ENCODE results near the gene GREB1. TPM values are rescaled to one million over a fixed set of nuclear protein-coding genes. Genes with fewer than 3 reads are reported as not detected.

The GREB1 gene
- total RNA-seq, 1 donor from 2014 or later = 9.0 TPM

DNA sequence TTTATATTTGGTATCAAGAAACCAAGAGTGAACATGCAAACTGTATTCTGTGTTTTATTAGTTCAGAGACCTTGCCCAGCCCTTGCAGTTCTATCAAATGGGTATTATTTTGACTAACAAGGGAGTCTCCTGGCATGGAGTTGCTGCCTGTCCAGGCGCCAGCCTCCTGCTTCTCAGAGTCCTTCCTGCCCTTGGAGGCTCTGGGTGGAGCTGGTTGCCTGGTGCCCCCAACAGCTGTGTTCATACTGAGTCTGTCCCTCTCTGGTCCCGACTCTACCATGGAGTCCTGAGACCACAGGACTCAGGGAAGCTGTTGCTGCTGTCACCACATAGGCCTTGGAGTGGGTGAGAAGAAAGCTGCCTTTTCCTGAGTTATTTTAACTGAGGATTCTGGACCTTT, 26.3 kb upstream of the GREB1 start:
- intact Hi-C loops (cut with DNase I) = no loop called here
- no peak for ATAC-seq (ENCODE audit: poor library complexity)
- no peak for DNase-seq

DNA sequence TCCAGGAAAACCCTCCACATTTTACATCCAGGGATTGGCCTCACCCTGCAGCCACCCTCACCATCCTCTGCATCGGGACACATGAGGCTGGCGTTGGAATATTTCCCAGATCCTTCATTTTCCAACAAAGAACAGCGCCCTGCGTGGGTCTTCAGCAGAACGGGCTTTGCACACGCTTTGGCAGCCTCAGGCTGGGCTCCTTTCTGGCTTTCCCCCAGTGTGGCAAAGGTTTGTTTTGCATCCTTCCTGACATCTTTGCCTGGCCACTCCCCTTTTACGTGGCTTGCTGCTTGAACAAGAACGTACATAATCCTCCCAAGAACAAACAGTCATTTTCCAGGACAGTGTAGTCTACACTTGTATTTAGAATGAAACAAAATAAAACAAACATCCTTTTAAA, 25.6 kb upstream of the GREB1 start:
- no peak for ATAC-seq (ENCODE audit: poor library complexity)
- DNase-seq = no peak
- intact Hi-C loops (cut with DNase I) = no loop called here

DNA sequence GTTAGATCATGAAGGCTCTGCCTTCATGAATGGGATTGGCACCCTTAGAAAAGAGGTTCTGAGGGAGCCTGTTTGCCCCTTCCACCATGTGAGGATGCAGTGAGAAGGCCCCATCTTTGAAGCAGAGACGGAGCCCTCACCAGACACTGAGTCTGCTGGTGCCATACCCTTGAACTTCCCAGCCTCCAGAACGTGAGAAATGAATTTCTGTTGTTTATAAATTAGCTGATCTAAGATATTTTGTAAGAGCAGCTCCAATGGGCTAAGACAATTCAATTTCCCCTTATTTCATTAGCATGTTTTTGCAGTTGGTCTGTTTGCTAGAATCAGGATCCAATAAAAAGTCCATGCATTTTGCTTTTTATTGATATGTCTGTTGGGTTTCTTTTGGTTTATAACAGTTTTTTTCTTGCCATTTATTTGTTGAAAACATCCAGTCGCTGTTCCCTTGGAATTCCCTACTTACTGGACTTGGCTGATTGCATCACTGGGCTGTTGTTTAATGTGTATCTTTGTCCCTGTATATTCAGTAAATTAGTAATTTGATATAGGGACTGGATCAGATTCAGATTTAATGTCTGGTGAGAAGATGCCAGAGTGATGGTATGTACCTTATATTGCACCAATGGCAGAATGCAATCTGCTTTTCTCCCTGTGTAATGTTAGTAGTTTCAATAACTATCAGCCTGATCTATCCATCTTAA, 24.0 kb upstream of the GREB1 start:
- intact Hi-C loops (cut with DNase I) = no loop called here
- ATAC-seq (ENCODE audit: poor library complexity) = no peak
- DNase-seq = no peak

DNA sequence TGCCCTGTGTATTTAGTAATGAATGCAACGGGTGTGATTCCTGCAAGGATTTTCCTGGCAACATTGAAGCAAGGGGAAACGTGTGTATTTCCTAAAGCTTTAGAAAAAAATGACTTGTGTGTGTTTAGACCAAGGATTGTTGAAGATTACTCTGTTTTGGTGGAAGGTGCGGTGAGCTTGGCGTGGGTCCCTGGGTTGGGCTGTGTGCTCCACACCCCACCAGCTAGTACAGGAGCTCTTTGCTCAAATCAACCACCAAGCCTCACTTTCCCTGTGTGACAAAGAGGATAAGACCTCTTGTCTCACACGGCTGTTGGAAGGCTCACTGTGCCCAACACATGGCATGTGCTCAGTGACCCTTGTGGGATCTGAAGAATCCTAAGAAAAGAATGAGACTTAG, 21.4 kb upstream of the GREB1 start:
- no peak for DNase-seq
- ATAC-seq (ENCODE audit: poor library complexity) = no peak
- intact Hi-C loops (cut with DNase I) = no loop called here

DNA sequence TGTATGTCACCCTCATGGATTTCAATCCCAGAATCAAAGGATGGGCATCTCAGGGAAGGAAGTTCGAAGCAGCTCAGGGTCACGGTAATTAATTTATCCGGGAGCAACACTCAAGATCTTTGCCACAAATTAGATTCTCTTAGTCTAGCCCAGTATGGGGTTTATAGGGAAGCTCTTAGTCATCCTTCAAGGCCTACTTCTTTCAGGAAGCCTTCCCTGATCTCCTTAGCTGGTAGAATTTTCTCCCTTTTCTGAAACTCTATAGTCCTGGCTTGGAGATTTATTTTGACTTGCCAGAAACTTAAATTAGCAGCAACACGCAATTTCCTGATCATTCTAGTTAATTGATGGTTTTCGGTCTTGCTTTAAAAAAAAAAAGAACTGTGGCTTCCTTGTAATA, 20.5 kb upstream of the GREB1 start:
- DNase-seq (no peak), ATAC-seq (ENCODE audit: poor library complexity) (no peak)
- intact Hi-C loops (cut with DNase I) = no loop called here

DNA sequence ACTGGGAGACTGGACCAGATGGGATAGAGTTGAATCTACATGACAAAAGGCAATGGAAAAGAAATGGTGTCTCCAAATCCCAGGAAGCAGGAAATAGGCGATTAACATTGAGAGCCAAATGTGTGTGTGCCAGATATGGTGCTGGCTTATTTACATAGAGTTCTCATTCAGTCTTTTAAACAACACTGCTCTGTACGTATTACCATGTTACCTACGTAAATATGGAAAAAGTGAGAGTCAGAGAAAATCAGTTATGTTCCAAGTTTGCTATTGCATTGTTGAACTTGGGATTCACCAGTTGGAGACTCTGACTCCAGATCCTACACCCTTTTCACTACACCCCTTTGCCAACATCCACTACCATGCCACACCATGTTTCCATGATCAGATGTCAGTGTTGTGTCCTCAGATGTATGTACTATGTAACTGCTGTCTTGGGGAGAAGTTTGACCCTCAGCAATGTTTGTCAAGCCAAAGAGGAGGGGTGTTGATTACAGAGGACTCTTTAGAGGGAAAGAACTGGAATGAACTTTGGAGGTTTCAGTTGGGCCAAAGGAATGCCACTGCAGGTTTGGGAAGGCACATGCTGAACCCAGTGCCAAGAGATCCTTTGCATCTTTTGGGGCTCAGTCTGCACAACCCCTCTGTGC, 19.6 kb upstream of the GREB1 start:
- ATAC-seq (ENCODE audit: poor library complexity) (no peak), DNase-seq (no peak)
- intact Hi-C loops (cut with DNase I) = no loop called here

DNA sequence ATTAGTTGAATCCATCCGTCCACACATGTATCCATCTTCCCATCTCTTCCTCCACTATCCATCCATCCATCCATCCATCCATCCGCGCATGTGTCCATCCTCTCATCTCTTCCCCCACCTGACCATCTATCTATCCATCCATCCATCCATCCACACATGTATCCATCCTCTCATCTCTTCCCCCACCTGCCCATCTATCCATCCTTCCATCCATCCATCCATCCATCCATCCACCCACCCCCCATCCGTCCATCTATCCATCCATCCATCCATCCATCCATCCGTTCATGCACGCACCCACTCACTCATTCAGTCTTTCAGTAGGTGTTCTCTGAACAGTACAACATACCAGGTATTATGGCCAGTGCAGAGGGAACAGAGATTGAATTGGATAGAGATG, 18.9 kb upstream of the GREB1 start:
- DNase-seq (no peak), ATAC-seq (ENCODE audit: poor library complexity) (no peak)
- intact Hi-C loops (cut with DNase I) = no loop called here

DNA sequence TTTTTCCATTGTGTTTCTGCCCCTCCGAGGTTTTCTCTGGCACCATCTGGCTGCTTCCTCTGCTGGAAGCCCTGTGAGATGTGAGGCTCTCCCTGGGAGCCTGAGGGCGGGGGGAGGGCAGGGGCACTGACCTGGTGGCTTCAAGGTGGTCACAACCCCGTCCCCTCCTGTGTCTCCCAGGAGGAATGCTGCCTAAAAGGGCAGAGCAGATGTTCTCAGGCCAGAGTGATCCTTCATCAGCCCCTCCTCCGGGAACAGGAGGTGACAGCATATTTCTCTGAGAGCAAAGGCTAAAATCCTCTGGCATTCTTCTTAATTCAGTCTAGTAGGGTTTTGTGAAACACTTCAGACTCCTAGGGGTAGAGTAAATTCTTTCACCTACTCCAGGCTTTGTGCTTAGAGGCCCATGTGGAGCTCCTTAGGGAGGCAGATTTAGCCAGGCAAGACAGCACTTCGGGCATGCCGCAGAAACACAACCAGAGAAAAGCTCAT, 18.3 kb upstream of the GREB1 start:
- no peak for ATAC-seq (ENCODE audit: poor library complexity)

DNA sequence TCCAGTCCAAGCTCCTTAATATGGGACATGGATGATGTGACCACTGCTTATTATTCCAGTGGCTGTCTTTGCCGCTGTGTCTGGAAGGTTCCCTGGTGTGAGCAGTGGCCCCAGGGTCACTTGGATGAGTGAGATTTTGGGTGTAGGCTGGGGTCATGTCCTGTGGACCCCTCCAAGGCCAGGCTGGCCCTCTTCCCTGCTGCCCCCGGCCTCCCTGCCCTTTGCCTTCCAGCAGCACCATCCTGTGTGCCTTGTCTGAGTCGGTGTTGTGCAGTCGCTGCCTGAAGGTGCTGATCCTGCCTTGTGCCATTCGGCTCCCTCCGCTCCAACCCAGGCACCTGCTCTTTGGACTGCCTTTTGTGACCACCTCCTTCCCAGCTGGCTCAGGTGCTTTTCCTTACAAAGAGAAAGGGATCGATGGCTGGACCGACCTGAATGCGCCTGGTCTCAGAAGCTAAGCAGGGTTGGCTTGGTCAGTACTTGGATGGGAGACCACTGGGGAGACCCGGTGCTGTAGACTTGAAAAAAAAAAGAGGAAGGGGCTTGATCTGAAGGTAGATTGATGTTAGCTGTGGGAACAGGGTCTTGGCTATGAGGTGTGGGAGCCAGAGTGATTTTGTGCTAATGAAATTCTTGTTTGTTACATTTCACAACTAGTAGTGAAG, 16.7 kb upstream of the GREB1 start:
- intact Hi-C loops (cut with DNase I) = no loop called here

More for the DNA sequence above, 18.3 kb upstream of the GREB1 start:
- intact Hi-C loops (cut with DNase I) = no loop called here
- DNase-seq = no peak

DNA sequence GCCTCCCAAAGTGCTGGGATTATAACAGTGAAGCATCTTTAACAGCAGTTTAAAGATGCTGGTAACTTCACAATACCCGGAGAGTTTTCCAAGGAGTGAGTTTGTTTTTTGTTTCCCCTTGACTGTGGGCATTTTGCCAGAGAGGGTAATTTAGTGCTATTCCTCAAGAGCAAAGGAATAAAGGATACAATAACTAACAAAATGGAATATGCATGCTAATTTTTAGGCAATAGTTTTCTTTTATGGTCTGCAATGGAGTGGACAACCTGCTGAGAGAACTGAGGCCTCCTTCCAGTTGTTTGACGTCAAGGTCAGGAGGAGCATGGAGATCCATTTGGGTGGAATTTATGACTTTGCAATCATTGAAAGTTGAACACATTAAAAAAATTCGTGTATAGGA, 15.9 kb upstream of the GREB1 start:
- DNase-seq = no peak
- no peak for ATAC-seq (ENCODE audit: poor library complexity)
- intact Hi-C loops (cut with DNase I) = no loop called here

More for the DNA sequence above, 16.7 kb upstream of the GREB1 start:
- DNase-seq (no peak), ATAC-seq (ENCODE audit: poor library complexity) (no peak)

DNA sequence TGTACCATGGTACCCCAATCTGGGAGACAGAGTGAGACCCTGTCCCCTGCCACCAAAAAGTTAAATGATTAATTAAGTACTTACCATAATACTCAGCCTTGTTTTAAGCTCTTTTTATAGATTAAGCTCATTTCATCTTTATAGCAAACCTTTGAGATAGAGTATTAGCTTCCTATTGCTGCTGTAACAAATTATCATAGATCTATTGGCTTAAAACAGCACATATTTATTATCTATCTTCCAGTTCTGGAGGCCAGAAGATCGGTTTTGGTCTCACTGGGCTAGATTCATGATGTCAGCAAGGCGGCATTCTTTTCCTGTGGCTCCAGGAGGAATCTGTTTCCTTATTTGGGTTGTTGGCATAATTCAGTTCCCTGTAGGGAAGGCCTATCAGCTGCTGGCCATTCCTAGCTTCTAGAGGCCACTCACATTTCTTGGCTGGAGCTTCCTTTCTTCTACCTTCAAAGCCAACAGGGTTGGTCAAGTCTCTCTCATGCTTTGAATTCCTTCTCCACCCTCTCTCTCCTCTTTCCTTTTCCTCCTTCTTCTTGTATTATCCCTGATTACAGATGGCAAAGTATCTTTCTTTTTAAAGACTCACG, 13.7 kb upstream of the GREB1 start:
- intact Hi-C loops (cut with DNase I) = no loop called here
- DNase-seq (no peak), ATAC-seq (ENCODE audit: poor library complexity) (no peak)

DNA sequence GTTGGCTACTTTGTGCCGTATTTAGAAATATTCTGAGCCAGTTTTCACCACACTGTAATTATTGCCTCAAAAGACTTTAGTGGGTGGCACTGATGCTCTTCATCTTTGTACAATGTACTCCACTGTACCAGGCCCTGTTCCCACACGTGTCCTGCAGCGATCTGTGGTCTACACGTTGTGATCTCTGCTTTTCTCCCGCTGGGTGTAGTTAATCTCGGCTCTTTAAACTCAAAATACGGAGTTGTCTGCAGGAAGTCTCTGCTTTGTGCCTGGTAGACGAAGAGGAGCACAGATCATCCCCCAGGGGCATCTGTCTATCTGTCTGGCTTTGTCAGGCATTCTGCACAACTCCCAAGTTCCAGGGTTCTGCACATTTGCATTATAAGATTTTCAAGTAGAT, 12.1 kb upstream of the GREB1 start:
- no peak for DNase-seq
- intact Hi-C loops (cut with DNase I) = no loop called here
- no peak for ATAC-seq (ENCODE audit: poor library complexity)

DNA sequence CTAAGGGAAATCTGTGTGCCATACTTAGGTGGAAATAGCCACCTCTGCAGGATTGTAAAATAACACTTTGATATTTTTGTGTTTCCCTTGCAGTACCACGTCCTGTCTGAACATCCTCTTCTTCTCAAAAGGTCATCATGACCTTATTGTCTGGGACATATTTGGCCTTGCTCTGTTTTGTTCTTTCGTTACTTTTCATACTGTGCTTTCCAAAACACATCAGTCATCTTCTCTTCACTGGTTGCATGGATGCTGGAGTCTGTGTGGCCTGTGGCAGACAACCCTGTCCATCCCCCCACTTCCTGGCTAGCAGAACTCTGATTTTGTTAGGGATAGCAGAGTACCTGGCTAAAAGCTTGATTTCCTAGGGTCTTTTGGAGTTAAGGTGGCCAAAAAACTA, 9.4 kb upstream of the GREB1 start:
- ATAC-seq (ENCODE audit: poor library complexity) (no peak), DNase-seq (no peak)
- intact Hi-C loops (cut with DNase I) = no loop called here

DNA sequence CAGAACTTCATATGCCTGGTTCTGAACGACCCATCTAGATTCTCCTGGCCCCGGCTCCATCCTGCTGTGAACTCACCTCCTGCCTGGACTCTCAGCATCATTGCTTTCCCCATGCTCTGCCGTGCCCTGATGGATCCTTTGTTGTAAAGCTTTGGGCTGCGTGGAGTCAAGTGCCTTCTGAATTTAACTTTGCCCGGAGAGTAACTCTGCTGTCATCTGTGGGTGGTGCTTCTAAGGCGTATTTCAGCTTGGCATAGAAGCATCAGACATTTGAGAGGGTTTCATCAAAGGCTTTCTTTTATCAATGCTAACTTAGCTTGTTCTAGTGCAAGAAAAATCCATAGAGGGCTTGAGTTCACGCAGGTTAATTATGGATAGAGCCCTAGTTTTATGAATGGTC, 8.1 kb upstream of the GREB1 start:
- peak; percentile 15 for ATAC-seq (ENCODE audit: poor library complexity)
- DNase-seq = no peak
- intact Hi-C loops (cut with DNase I) = no loop called here

DNA sequence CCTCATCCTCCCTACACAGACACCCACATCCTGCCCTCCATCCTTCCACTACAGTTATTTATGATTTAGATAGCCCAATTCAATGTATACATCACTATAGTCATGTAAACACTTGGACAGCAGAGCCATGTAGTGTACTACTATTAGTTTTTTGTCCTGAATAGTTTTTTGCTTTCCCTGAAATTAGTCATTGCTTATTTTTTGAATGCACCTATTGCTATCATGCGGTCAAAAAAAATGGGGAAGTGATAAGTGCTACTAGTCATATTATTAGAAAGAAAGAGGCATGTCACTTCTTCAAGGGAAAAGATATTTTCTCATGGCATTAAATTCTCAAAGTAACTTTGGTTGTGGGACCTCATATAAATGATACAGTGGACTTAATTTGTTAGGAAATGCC, 6.8 kb upstream of the GREB1 start:
- intact Hi-C loops (cut with DNase I) = no loop called here
- no peak for ATAC-seq (ENCODE audit: poor library complexity)

DNA sequence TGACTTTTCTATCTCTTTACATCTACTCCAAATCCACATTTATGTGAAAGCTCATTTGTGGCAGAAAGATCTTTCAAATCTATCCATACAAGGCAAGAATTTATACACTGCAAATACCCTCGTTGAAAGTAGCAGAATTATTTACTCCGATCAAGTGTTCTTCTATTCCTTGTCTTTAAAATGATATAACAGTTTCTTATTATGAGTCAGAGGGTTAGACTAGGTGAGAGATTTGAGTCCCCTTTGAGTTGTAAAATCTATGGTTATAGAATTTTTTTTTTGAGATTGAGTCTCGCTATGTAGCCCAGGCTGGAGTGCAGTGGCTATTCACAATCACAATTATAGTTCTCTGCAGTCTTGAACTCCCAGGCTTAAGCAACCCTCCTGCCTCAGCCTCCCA, 5.6 kb upstream of the GREB1 start:
- DNase-seq (no peak), ATAC-seq (ENCODE audit: poor library complexity) (no peak)
- intact Hi-C loops (cut with DNase I) = no loop called here

More for the DNA sequence above, 6.8 kb upstream of the GREB1 start:
- no peak for DNase-seq

DNA sequence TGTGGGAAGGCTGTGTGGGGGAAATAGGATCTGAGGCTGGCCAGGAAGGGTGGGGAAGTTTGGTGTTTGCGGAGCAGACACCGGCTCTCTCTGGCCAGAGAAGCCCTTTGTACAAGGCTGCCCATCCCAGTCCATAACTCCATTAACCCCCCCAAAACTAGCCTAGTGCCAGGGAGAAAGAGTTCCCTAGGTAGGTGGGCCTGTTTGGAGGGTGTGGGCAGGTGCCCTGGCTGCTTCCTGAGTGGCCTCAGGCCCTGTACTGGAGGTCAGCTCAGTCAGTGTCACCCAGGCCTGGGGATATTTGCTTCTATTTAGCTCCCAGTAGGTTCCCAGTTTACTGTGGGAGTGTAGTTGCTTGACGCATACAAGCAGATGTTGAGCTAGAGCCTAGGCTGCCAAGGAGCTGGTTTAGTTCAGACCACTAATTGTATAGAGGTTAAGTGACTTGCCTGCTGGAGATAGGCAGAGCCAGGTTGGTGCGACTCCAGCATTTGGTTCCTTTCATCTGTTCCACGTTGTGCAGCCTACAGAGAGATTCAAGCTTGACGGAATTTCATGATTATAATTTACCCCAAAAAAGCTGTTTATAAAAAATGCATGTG, 2.9 kb upstream of the GREB1 start:
- ATAC-seq (ENCODE audit: poor library complexity) = no peak
- DNase-seq = no peak
- intact Hi-C loops (cut with DNase I) = no loop called here

DNA sequence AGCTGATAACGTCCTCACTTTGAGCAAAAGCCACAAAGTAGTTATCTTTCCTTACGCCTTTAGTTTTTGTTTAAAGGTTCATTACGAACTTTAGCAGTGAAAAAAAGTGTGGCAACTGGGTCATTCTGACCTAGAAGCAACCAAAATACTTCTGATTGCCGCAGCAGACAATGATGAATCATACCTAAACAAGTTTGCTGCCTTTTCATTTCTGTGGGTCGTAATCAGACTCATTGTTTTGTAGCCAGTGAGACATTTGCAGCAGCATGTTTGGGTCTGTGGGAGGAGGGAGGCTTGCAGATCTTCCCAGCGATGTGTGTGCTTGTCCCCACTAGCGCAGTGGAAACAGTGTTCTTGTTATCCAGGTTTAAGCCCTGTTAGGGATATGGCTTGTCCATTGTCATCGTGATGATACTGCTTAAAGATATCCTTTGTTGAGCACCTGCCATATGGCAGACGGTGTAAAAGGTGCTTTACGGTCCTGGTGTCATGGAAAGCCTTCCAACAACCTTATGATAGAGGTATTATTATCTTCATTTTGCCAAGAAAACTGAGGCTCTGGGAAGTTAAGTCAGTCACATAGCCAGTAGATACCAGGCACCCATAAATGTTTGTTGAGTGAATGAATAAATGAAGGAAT, 1.3 kb upstream of the GREB1 start:
- intact Hi-C loops (cut with DNase I) = no loop called here
- ATAC-seq (ENCODE audit: poor library complexity) = no peak

More for the DNA sequence above, 1.3 kb upstream of the GREB1 start:
- DNase-seq = no peak

Measured in Right ventricle myocardium superior (tissue), 1 donor.